ENCODE measurements around the gene IGF2R. TPM values are rescaled to one million over a fixed set of nuclear protein-coding genes. Genes with fewer than 3 reads are reported as not detected.
A peak's percentile ranks its signal among the peaks of the same experiment; 100 is the strongest.

Gene IGF2R
- total RNA-seq, 1 experiment from 2014 or later, result 160 TPM

GRCh38 chr6:160080097-160080496 is 111.2 kb downstream of the IGF2R start:
- no TSS peak for BruUV-seq (replicated peaks)
- intact Hi-C loops (cut with micrococcal nuclease), result no loop called here
- Mint-ChIP-seq H3K9me3 (ENCODE audit: unreplicated experiment) (no peaks in the 10 kb centered on the region), H3K4me1 (ENCODE audit: insufficient read depth, unreplicated experiment) (no peaks in the 10 kb centered on the region), H3K4me3 (ENCODE audit: unreplicated experiment) (no peak overlapping the region), H3K27ac (ENCODE audit: low read depth, unreplicated experiment) (peak overlapping the region; percentile 44), H3K36me3 (ENCODE audit: insufficient read depth, unreplicated experiment) (peaks cover 92% of the 10 kb centered on the region), H3K27me3 (ENCODE audit: insufficient read depth, unreplicated experiment) (no peaks in the 10 kb centered on the region)
- no peak for DNase-seq (ENCODE audit: unreplicated experiment)
- ChIA-PET POLR2A (no interaction called here), CTCF (interaction anchor here (1.2 to 1.7 kb wide), 2 partner anchors 8 to 11 kb away, joined by 3 to 10 read pairs; no protein-coding TSS in a partner anchor)
- TF ChIP-seq, protein P1, sequence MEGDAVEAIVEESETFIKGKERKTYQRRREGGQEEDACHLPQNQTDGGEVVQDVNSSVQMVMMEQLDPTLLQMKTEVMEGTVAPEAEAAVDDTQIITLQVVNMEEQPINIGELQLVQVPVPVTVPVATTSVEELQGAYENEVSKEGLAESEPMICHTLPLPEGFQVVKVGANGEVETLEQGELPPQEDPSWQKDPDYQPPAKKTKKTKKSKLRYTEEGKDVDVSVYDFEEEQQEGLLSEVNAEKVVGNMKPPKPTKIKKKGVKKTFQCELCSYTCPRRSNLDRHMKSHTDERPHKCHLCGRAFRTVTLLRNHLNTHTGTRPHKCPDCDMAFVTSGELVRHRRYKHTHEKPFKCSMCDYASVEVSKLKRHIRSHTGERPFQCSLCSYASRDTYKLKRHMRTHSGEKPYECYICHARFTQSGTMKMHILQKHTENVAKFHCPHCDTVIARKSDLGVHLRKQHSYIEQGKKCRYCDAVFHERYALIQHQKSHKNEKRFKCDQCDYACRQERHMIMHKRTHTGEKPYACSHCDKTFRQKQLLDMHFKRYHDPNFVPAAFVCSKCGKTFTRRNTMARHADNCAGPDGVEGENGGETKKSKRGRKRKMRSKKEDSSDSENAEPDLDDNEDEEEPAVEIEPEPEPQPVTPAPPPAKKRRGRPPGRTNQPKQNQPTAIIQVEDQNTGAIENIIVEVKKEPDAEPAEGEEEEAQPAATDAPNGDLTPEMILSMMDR (IDR thresholded peaks at IDR 0.05; ENCODE audit: unreplicated experiment), result no peak

DNA sequence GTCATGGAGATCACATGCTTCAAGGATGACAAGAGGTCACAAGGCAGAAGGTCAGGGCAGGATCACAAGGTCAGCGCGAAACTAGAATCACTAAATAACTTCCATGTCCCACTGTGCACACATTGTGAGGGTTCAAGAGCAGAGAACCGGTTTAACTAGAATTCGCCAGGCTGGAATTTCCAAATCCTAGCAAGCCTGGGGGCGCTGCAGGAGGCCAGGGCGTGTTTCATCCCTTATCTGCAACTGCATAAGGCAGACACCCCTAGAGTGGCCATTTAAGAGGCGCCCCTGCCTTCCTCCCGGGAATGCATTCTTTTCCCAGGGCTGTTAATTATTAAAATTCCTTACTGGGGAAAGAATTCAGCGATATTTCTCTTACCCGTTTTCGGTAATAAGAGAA is 112.5 kb downstream of the IGF2R start:
- CTCF ChIA-PET, result interaction anchor here (0.6 to 0.7 kb wide), 3 partner anchors 41 to 453 kb away, joined by 3 to 5 read pairs (median 5); no protein-coding TSS in a partner anchor

GRCh38 chr6:160082627-160083026 is 113.7 kb downstream of the IGF2R start:
- H3K4me3 Mint-ChIP-seq (ENCODE audit: unreplicated experiment), result no peak overlapping the region
- no peaks in the 10 kb centered on the region for H3K27me3 Mint-ChIP-seq (ENCODE audit: insufficient read depth, unreplicated experiment)
- H3K36me3 Mint-ChIP-seq (ENCODE audit: insufficient read depth, unreplicated experiment), result peaks cover 96% of the 10 kb centered on the region
- peak overlapping the region; percentile 73 for H3K27ac Mint-ChIP-seq (ENCODE audit: low read depth, unreplicated experiment)
- no TSS peak for BruUV-seq (replicated peaks)
- TF ChIP-seq, protein P1 (IDR thresholded peaks at IDR 0.05; ENCODE audit: unreplicated experiment), result no peak
- DNase-seq (ENCODE audit: unreplicated experiment), result no peak
- H3K4me1 Mint-ChIP-seq (ENCODE audit: insufficient read depth, unreplicated experiment), result no peaks in the 10 kb centered on the region
- intact Hi-C loops (cut with micrococcal nuclease), result no loop called here
- ChIA-PET CTCF (interaction anchor here (0.6 kb wide), 1 partner anchor 378 kb away, joined by 3 read pairs; no protein-coding TSS in a partner anchor), POLR2A (interaction anchor here (0.6 to 1.1 kb wide), 3 partner anchors 10 to 416 kb away, joined by 3 to 5 read pairs (median 4); no protein-coding TSS in a partner anchor)
- H3K9me3 Mint-ChIP-seq (ENCODE audit: unreplicated experiment), result no peaks in the 10 kb centered on the region

More for the DNA sequence above, 112.5 kb downstream of the IGF2R start:
- H3K9me3 Mint-ChIP-seq (ENCODE audit: unreplicated experiment), result no peaks in the 10 kb centered on the region
- no peak for DNase-seq (ENCODE audit: unreplicated experiment)
- H3K4me1 Mint-ChIP-seq (ENCODE audit: insufficient read depth, unreplicated experiment), result no peaks in the 10 kb centered on the region
- H3K27me3 Mint-ChIP-seq (ENCODE audit: insufficient read depth, unreplicated experiment), result no peaks in the 10 kb centered on the region
- no TSS peak for BruUV-seq (replicated peaks)
- TF ChIP-seq, protein P1 (IDR thresholded peaks at IDR 0.05; ENCODE audit: unreplicated experiment), result no peak
- POLR2A ChIA-PET, result no interaction called here
- H3K4me3 Mint-ChIP-seq (ENCODE audit: unreplicated experiment), result no peak overlapping the region
- H3K36me3 Mint-ChIP-seq (ENCODE audit: insufficient read depth, unreplicated experiment), result peaks cover 99% of the 10 kb centered on the region
- intact Hi-C loops (cut with micrococcal nuclease), result no loop called here
- H3K27ac Mint-ChIP-seq (ENCODE audit: low read depth, unreplicated experiment), result no peak overlapping the region

GRCh38 chr6:160084198-160084776 is 115.4 kb downstream of the IGF2R start:
- Mint-ChIP-seq H3K36me3 (ENCODE audit: insufficient read depth, unreplicated experiment) (peaks cover 89% of the 10 kb centered on the region), H3K9me3 (ENCODE audit: unreplicated experiment) (no peaks in the 10 kb centered on the region), H3K27me3 (ENCODE audit: insufficient read depth, unreplicated experiment) (no peaks in the 10 kb centered on the region), H3K4me3 (ENCODE audit: unreplicated experiment) (no peak overlapping the region), H3K4me1 (ENCODE audit: insufficient read depth, unreplicated experiment) (no peaks in the 10 kb centered on the region), H3K27ac (ENCODE audit: low read depth, unreplicated experiment) (no peak overlapping the region)
- BruUV-seq (replicated peaks), result no TSS peak
- intact Hi-C loops (cut with micrococcal nuclease), result no loop called here
- ChIA-PET CTCF (interaction anchor here (0.6 to 1.0 kb wide), 4 partner anchors 110 to 449 kb away, joined by 3 to 4 read pairs (median 4); no protein-coding TSS in a partner anchor), POLR2A (interaction anchor here (0.6 to 0.7 kb wide), 2 partner anchors 45 to 137 kb away, joined by 3 to 4 read pairs; no protein-coding TSS in a partner anchor)
- TF ChIP-seq, protein P1 (IDR thresholded peaks at IDR 0.05; ENCODE audit: unreplicated experiment), result no peak
- DNase-seq (ENCODE audit: unreplicated experiment), result no peak
